ENCODE measurements around the gene FOXP2. TPM values are rescaled to one million over a fixed set of nuclear protein-coding genes. Genes with fewer than 3 reads are reported as not detected.
"Not testable (repeated sequence)": the region's sequence is repeated elsewhere in the genome, so short reads cannot be mapped to it uniquely, and the experiment has no call there.

The FOXP2 gene
- total RNA-seq, 1 donor from 2014 or later: 0.02 TPM

DNA sequence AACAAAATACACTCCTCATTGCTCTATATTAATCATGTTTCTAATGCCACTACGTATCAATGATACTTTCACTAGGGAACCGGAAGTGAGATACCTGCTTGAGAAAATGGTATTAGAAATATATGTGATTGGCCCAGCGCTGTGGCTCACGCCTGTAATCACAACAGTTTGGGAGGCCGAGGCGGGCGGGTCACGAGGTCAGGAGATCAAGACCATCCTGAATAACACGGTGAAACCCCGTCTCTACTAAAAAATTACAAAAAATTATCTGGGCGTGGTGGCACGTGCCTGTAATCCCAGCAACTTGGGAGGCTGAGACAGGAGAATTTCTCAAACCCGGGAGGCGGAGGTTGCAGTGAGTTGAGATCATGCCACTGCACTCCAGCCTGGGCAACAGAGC lies 132.7 kb downstream of the FOXP2 start:
- H3K4me3 Mint-ChIP-seq; H3K4me1 Mint-ChIP-seq; H3K36me3 Mint-ChIP-seq (ENCODE audit: low read depth); H3K27ac Mint-ChIP-seq; intact Hi-C loops (cut with micrococcal nuclease); H3K27me3 Mint-ChIP-seq; DNase-seq; H3K9me3 Mint-ChIP-seq: not testable (repeated sequence)

DNA sequence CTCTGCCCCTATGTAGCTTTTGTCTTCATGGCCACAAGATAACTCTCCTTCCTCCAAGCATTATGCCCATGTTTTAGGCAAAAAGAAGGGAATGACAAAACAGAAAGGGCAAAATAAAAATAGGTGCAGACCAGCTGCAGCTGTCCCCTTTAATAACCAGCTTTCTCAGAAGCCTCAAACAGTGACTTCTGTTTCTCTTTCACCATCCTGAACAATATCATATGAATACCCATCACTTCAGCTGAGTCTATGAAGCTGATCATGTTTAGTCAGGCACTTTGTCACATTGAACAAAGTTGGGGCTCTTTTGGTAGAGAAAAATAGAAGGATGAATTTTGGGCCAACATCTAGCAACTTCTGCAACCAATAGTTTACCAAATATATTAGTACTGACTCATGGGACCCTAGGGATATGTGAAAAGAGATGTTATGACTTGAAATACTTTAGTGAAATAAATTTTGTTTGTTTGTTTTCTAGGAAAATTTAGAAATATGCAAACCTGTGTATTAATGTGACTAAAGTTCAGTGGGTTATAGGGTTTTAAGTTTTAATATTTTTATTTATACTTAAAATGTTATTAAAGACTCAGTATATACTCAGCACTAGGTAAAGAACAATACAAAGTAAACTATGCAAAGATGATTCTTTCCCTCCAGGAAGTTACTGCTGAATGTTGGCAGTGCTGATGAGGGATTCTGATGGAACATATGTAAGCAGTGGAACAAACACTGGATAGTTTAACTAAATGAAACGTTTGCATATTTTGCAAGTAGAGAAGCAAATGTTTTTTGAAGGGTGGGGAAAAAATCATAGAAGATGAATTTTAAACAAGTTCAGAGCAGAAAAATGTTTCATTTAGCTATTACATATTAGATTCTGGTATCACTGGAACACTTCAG lies 133.7 kb downstream of the FOXP2 start:
- no peaks in the 10 kb centered on the region for H3K4me1 Mint-ChIP-seq
- H3K27me3 Mint-ChIP-seq: no peaks in the 10 kb centered on the region
- H3K9me3 Mint-ChIP-seq: no peaks in the 10 kb centered on the region
- intact Hi-C loops (cut with micrococcal nuclease): no loop called here
- DNase-seq: no peak
- H3K27ac Mint-ChIP-seq: no peak overlapping the region
- no peak overlapping the region for H3K4me3 Mint-ChIP-seq
- H3K36me3 Mint-ChIP-seq (ENCODE audit: low read depth): no peaks in the 10 kb centered on the region

GRCh38 chr7:114554781-114555537 lies 140.3 kb downstream of the FOXP2 start:
- Mint-ChIP-seq H3K4me1 (no peaks in the 10 kb centered on the region), H3K4me3 (no peak overlapping the region), H3K27me3 (no peaks in the 10 kb centered on the region), H3K36me3 (ENCODE audit: low read depth) (no peaks in the 10 kb centered on the region), H3K27ac (no peak overlapping the region), H3K9me3 (no peaks in the 10 kb centered on the region)
- no peak for DNase-seq
- intact Hi-C loops (cut with micrococcal nuclease): no loop called here

DNA sequence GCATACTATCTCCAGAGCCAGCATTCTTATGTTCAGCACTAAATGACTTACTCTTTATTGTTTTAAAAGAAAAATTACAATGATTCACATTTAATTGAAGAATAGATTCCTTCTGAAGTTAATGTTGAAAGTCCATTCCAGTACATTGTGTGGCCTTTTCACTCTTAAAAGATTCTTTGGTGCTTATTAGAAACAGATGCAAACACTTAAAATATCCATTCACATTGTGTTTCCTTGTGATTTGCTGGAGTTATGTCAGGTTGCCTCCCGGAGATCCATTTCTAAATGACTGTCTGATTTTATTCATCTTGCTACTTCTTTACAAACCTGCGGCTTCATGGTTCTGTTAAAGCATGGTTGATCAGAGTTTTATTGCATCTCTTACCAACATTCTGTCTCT lies 152.8 kb downstream of the FOXP2 start:
- H3K9me3 Mint-ChIP-seq: no peaks in the 10 kb centered on the region
- no peaks in the 10 kb centered on the region for H3K4me1 Mint-ChIP-seq
- H3K4me3 Mint-ChIP-seq: no peak overlapping the region
- no peaks in the 10 kb centered on the region for H3K36me3 Mint-ChIP-seq (ENCODE audit: low read depth)
- H3K27me3 Mint-ChIP-seq: no peaks in the 10 kb centered on the region
- intact Hi-C loops (cut with micrococcal nuclease): no loop called here
- DNase-seq: no peak
- no peak overlapping the region for H3K27ac Mint-ChIP-seq

GRCh38 chr7:114569220-114569619 lies 154.6 kb downstream of the FOXP2 start:
- Mint-ChIP-seq H3K27ac (no peak overlapping the region), H3K4me1 (no peaks in the 10 kb centered on the region), H3K9me3 (no peaks in the 10 kb centered on the region), H3K27me3 (no peaks in the 10 kb centered on the region), H3K36me3 (ENCODE audit: low read depth) (no peaks in the 10 kb centered on the region), H3K4me3 (no peak overlapping the region)
- intact Hi-C loops (cut with micrococcal nuclease): no loop called here
- no peak for DNase-seq

- DNase-seq: no peak
- Mint-ChIP-seq H3K4me1 (no peaks in the 10 kb centered on the region), H3K27ac (no peak overlapping the region), H3K27me3 (no peaks in the 10 kb centered on the region), H3K4me3 (no peak overlapping the region), H3K36me3 (ENCODE audit: low read depth) (no peaks in the 10 kb centered on the region), H3K9me3 (no peaks in the 10 kb centered on the region)
- intact Hi-C loops (cut with micrococcal nuclease): no loop called here
Measured at GRCh38 chr7:114574384-114574783, 159.8 kb downstream of the FOXP2 start.

- H3K9me3 Mint-ChIP-seq: no peaks in the 10 kb centered on the region
Measured at GRCh38 chr7:114575098-114575497, 160.5 kb downstream of the FOXP2 start.

DNA sequence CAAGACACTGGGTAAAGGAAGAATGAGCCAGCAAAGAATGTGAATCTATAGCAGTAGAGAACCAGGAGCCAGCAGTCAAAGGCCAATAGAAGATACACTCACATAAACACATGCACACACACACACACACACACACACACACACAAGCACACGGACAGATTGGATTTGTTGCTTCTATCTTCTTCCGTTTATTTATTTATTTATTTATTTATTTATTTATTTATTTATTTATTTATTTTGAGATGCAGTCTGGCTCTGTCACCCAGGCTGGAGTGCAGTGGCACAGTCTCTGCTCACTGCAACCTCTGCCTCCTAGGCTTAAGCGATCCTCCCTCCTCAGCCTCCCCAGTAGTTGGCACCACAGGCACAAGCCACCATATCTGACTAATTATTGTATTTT lies 166.3 kb downstream of the FOXP2 start:
- H3K36me3 Mint-ChIP-seq (ENCODE audit: low read depth); DNase-seq; H3K4me1 Mint-ChIP-seq; H3K9me3 Mint-ChIP-seq; H3K27ac Mint-ChIP-seq; H3K4me3 Mint-ChIP-seq; H3K27me3 Mint-ChIP-seq; intact Hi-C loops (cut with micrococcal nuclease): not testable (repeated sequence)

More at GRCh38 chr7:114575098-114575497, 160.5 kb downstream of the FOXP2 start:
- DNase-seq: no peak
- no peak overlapping the region for H3K27ac Mint-ChIP-seq
- intact Hi-C loops (cut with micrococcal nuclease): no loop called here
- no peaks in the 10 kb centered on the region for H3K27me3 Mint-ChIP-seq
- H3K4me1 Mint-ChIP-seq: no peaks in the 10 kb centered on the region
- no peaks in the 10 kb centered on the region for H3K36me3 Mint-ChIP-seq (ENCODE audit: low read depth)
- H3K4me3 Mint-ChIP-seq: no peak overlapping the region

- intact Hi-C loops (cut with micrococcal nuclease): no loop called here
- H3K27me3 Mint-ChIP-seq: no peaks in the 10 kb centered on the region
- no peak overlapping the region for H3K4me3 Mint-ChIP-seq
- no peaks in the 10 kb centered on the region for H3K36me3 Mint-ChIP-seq (ENCODE audit: low read depth)
- H3K9me3 Mint-ChIP-seq: no peaks in the 10 kb centered on the region
- no peak for DNase-seq
- no peak overlapping the region for H3K27ac Mint-ChIP-seq
- no peaks in the 10 kb centered on the region for H3K4me1 Mint-ChIP-seq
Measured at GRCh38 chr7:114588506-114588905, 173.9 kb downstream of the FOXP2 start.

- no peaks in the 10 kb centered on the region for H3K4me1 Mint-ChIP-seq
- no peaks in the 10 kb centered on the region for H3K27me3 Mint-ChIP-seq
- no peaks in the 10 kb centered on the region for H3K9me3 Mint-ChIP-seq
- intact Hi-C loops (cut with micrococcal nuclease): no loop called here
- no peak for DNase-seq
- H3K4me3 Mint-ChIP-seq: no peak overlapping the region
- no peak overlapping the region for H3K27ac Mint-ChIP-seq
- no peaks in the 10 kb centered on the region for H3K36me3 Mint-ChIP-seq (ENCODE audit: low read depth)
Measured at GRCh38 chr7:114589436-114589835, 174.8 kb downstream of the FOXP2 start.

- intact Hi-C loops (cut with micrococcal nuclease): no loop called here
- Mint-ChIP-seq H3K9me3 (no peaks in the 10 kb centered on the region), H3K4me1 (no peaks in the 10 kb centered on the region), H3K4me3 (no peak overlapping the region), H3K27ac (no peak overlapping the region), H3K27me3 (no peaks in the 10 kb centered on the region), H3K36me3 (ENCODE audit: low read depth) (no peaks in the 10 kb centered on the region)
- no peak for DNase-seq
Measured at GRCh38 chr7:114590298-114590697, 175.7 kb downstream of the FOXP2 start.

GRCh38 chr7:114598946-114599345 lies 184.3 kb downstream of the FOXP2 start:
- H3K27me3 Mint-ChIP-seq: no peaks in the 10 kb centered on the region
- no peaks in the 10 kb centered on the region for H3K4me1 Mint-ChIP-seq
- intact Hi-C loops (cut with micrococcal nuclease): no loop called here

DNA sequence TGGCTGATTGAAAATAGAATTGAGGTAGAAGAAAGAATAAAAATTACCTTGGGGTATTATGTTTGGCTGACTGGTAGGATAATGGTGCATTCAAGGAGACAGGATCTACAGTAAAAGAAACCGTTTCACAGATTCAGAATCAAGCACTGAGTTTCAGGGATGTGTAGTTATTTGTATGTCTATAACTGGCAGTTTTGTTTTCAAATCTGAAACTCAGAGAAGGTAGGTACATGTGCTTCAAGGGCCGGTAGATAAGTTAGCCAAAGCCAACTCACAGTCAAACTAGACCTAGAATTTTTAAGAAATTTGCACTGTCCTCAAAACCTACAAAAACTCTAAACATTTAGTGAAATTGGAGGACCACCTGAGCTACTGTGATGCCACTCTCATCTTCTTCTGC lies 191.5 kb downstream of the FOXP2 start:
- DNase-seq: no peak
- no peaks in the 10 kb centered on the region for H3K9me3 Mint-ChIP-seq
- H3K4me3 Mint-ChIP-seq: no peak overlapping the region

More at GRCh38 chr7:114598946-114599345, 184.3 kb downstream of the FOXP2 start:
- no peaks in the 10 kb centered on the region for H3K9me3 Mint-ChIP-seq
- H3K4me3 Mint-ChIP-seq: no peak overlapping the region
- no peak for DNase-seq
- H3K36me3 Mint-ChIP-seq (ENCODE audit: low read depth): no peaks in the 10 kb centered on the region
- no peak overlapping the region for H3K27ac Mint-ChIP-seq

GRCh38 chr7:114608822-114609221 lies 194.2 kb downstream of the FOXP2 start:
- intact Hi-C loops (cut with micrococcal nuclease); H3K4me1 Mint-ChIP-seq; H3K9me3 Mint-ChIP-seq; H3K27me3 Mint-ChIP-seq; H3K27ac Mint-ChIP-seq; DNase-seq; H3K4me3 Mint-ChIP-seq; H3K36me3 Mint-ChIP-seq (ENCODE audit: low read depth): not testable (repeated sequence)

More for the DNA sequence above, 191.5 kb downstream of the FOXP2 start:
- H3K27ac Mint-ChIP-seq: no peak overlapping the region
- no peaks in the 10 kb centered on the region for H3K27me3 Mint-ChIP-seq
- H3K36me3 Mint-ChIP-seq (ENCODE audit: low read depth): no peaks in the 10 kb centered on the region
- intact Hi-C loops (cut with micrococcal nuclease): no loop called here
- no peaks in the 10 kb centered on the region for H3K4me1 Mint-ChIP-seq
